IPS-20b (cell line): ENCODE measurements around the gene HIPK4.
"Not testable (repeated sequence)": the region's sequence is repeated elsewhere in the genome, so short reads cannot be mapped to it uniquely, and the experiment has no call there.

ENCODE experiments used
- H3K27ac ChIP-seq: one replicate; pipeline ENCODE4 v1.5.1; 2013; ENCODE audit warnings: low read length
- H3K27me3 ChIP-seq: 2 replicates; pipeline ENCODE4 v1.6.1; 2013; ENCODE audit warnings: mild to moderate bottlenecking, low read length, inconsistent platforms; ENCODE audit not compliant: insufficient read depth
- H3K36me3 ChIP-seq: 2 replicates; pipeline ENCODE4 v1.6.1; 2013; ENCODE audit warnings: low read depth, mild to moderate bottlenecking, inconsistent platforms, low read length, moderate library complexity; ENCODE audit not compliant: insufficient read depth
- H3K4me1 ChIP-seq: 2 replicates; pipeline ENCODE4 v1.6.1; 2013; ENCODE audit warnings: mild to moderate bottlenecking, control low read depth, inconsistent platforms, low read length, moderate library complexity; ENCODE audit not compliant: insufficient read depth
- H3K4me3 ChIP-seq: 2 replicates; pipeline ENCODE4 v1.5.1; 2013; ENCODE audit warnings: mild to moderate bottlenecking, low read length, inconsistent platforms
- H3K9ac ChIP-seq: 2 replicates; pipeline ENCODE4 v1.6.1; 2013; ENCODE audit warnings: low read depth, mild to moderate bottlenecking, inconsistent platforms, low read length, moderate library complexity
- H3K9me3 ChIP-seq: 2 replicates; pipeline ENCODE4 v1.6.1; 2013; ENCODE audit warnings: mild to moderate bottlenecking, low read depth, low read length, inconsistent platforms; ENCODE audit not compliant: insufficient read depth

HIPK4 gene

GRCh38 chr19:40390084-40390742 lies at the start of gene HIPK4:
Gene HIPK4 (minus strand): TSS chr19:40390181. CDS start chr19:40389902, 279 bp downstream.
- Histone ChIP-seq H3K36me3 (no peaks in the 10 kb centered on the region), H3K27ac (no peak within 1 kb of the TSS), H3K4me1 (no peaks in the 10 kb centered on the region), H3K9me3 (no peaks in the 10 kb centered on the region), H3K4me3 (no peak within 1 kb of the TSS), H3K27me3 (no peaks in the 10 kb centered on the region), H3K9ac (no peak within 1 kb of the TSS)

DNA sequence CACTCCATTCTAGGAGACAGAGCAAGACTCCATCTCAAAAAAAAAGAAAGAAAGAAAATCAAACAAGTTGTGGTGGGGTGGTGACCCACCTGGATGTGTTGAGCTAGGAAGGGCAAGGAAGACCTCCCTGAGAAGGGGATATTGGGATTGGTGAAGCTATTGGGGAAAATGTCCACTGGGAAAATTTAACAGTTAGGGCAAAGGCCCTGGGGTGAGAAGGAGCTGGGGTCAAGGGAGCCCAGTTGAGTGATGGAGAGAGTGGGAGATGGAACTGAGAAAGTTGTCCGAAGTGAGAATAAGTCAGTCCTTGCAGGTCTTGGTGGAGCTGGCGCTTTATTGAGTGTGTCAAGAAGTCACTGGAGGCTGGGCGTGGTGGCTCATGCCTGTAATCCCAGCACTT lies 48.3 kb upstream of the HIPK4 start:
- H3K27ac ChIP-seq: no peak overlapping the region
- H3K4me1 ChIP-seq: peaks cover 9% of the 10 kb centered on the region; the same call in 1 of the 2 replicates
- no peak overlapping the region for H3K4me3 ChIP-seq
- no peak overlapping the region for H3K9ac ChIP-seq
- H3K27me3 ChIP-seq: no peaks in the 10 kb centered on the region
- peaks cover 24% of the 10 kb centered on the region for H3K36me3 ChIP-seq
- no peaks in the 10 kb centered on the region for H3K9me3 ChIP-seq

DNA sequence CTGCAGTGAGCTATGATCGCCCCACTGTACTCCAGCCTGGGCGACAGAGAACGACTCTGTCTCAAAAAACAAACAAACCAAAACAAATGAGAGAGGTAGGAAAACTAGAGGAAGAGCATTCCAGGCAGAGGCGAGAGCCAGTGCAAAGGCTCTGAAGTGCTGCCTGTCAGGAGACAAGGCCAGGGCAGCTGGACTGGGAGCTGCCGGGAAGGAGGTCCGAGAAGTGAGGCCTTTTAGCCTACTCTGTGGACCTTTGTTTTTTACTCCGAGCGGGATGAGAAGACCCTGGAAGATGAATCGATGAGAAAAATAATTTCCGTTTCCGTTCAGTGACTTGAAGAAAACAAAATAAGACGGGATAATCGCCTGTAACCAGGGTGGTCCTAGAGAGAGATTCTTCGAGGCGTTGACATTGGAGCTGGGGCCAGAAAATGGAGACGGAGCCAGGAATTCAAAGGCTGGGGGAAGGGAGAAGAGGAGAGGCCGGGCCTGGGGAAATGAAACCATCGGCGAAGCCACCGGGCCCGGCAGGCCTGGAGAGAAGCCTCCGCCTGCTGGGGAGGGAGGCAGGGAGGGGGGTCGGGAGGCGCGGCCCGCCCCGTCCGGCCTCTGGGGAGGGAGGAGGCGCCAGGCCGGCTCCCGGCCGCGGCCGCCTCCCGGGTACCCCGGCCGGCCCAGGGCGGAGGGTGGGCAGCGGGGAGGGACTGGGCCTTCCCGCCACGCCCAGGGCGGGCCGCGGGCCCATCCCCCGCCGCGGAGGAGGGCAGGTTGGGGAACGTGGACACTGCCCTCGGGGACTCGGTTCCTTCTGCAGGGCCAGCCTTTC lies 43.6 kb upstream of the HIPK4 start:
- Histone ChIP-seq H3K4me1 (peaks cover 6% of the 10 kb centered on the region; the same call in 1 of the 2 replicates), H3K27me3 (no peaks in the 10 kb centered on the region), H3K9me3 (no peaks in the 10 kb centered on the region), H3K4me3 (peak overlapping the region; percentile 68), H3K27ac (peak overlapping the region; percentile 89), H3K9ac (peak overlapping the region; percentile 87), H3K36me3 (no peaks in the 10 kb centered on the region)

GRCh38 chr19:40432760-40433159 lies 42.8 kb upstream of the HIPK4 start:
- not testable (repeated sequence) for H3K27me3 ChIP-seq, H3K36me3 ChIP-seq, H3K9me3 ChIP-seq, H3K4me1 ChIP-seq
- Histone ChIP-seq H3K4me3 (peak overlapping the region; percentile 68; the same call in 1 of the 2 replicates), H3K27ac (peak overlapping the region; percentile 89), H3K9ac (peak overlapping the region; percentile 87; the same call in 1 of the 2 replicates)

DNA sequence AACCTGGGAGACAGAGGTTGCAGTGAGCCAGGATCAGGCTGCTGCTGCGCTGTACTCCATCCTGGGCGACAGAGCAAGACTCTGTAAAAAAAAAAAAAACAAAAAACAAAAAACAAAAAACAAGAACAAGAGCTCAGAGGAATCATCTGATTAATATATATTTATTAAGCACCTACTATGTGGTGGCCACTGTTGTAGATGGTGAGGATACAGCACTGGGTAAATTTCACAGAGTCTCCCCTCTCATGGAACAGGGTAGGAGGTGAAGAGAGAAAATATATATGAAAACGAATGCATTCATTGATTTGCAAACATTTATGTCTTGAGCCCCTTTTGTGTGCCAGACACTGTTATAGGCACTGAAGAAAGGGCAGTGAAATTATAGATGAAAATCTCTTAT lies 41.7 kb upstream of the HIPK4 start:
- Histone ChIP-seq H3K4me3 (no peak overlapping the region), H3K27ac (no peak overlapping the region), H3K9ac (no peak overlapping the region), H3K27me3 (no peaks in the 10 kb centered on the region), H3K4me1 (peaks cover 6% of the 10 kb centered on the region; the same call in 1 of the 2 replicates), H3K36me3 (no peaks in the 10 kb centered on the region), H3K9me3 (no peaks in the 10 kb centered on the region)

- H3K27ac ChIP-seq, H3K36me3 ChIP-seq, H3K9me3 ChIP-seq, H3K9ac ChIP-seq, H3K27me3 ChIP-seq, H3K4me3 ChIP-seq, H3K4me1 ChIP-seq: not testable (repeated sequence)
Measured at GRCh38 chr19:40430242-40430641, 40.3 kb upstream of the HIPK4 start.

GRCh38 chr19:40428197-40428596 lies 38.2 kb upstream of the HIPK4 start:
- not testable (repeated sequence) for H3K4me3 ChIP-seq, H3K9ac ChIP-seq, H3K4me1 ChIP-seq, H3K27ac ChIP-seq, H3K9me3 ChIP-seq, H3K36me3 ChIP-seq, H3K27me3 ChIP-seq

DNA sequence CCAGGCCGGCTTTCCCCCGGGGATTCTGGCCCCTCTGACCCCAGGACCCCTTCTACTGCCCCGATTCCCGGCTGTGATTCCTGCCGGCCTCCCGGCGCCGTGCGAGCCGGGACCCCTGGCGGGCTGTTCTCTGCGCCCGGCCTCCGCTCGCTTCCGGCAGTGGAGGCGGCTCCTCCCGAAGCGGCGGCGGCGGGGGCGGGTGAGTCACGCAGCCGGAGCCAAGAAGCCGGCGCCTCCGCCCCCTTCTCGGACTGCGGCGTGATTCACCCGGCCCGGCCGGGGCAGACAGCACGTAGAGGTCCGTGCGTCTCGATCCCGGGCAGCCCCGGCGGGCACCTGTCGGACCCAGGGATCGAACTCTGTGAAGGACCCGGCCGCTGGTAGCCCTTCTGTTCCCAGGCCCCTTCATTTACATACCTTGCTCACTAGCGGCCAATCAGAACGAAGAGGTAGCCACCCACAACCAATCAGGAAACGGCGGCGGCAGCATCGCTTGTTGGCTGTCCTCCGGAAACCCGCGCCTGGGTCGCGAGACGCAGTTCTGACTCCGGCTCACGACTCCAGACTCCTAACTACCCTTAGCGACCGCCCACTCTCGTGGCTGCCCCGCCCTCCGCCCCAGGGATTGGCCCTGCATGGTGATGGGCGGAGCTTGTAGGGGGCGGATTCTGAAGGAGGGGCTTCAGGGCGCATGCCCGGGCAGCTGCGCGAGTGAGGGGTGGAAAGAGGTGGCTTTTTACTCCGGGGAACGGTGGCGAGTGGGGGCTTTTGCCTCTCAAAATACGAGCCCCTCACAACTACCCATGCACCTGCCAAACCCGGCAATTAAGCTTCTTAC lies 35.7 kb upstream of the HIPK4 start, which contains the start of gene SERTAD1:
Gene SERTAD1 (minus strand): TSS at position 543 of the 838 bp plus-strand sequence. CDS start 2,446 bp downstream, outside the sequence.
- peak within 1 kb of the TSS; percentile 34 for H3K27ac ChIP-seq
- no peaks in the 10 kb centered on the region for H3K27me3 ChIP-seq
- peaks cover 5% of the 10 kb centered on the region; the same call in 1 of the 2 replicates for H3K4me1 ChIP-seq
- H3K4me3 ChIP-seq: peak within 1 kb of the TSS; percentile 74
- H3K9me3 ChIP-seq: no peaks in the 10 kb centered on the region
- peak within 1 kb of the TSS; percentile 86 for H3K9ac ChIP-seq
- H3K36me3 ChIP-seq: peaks cover 8% of the 10 kb centered on the region

DNA sequence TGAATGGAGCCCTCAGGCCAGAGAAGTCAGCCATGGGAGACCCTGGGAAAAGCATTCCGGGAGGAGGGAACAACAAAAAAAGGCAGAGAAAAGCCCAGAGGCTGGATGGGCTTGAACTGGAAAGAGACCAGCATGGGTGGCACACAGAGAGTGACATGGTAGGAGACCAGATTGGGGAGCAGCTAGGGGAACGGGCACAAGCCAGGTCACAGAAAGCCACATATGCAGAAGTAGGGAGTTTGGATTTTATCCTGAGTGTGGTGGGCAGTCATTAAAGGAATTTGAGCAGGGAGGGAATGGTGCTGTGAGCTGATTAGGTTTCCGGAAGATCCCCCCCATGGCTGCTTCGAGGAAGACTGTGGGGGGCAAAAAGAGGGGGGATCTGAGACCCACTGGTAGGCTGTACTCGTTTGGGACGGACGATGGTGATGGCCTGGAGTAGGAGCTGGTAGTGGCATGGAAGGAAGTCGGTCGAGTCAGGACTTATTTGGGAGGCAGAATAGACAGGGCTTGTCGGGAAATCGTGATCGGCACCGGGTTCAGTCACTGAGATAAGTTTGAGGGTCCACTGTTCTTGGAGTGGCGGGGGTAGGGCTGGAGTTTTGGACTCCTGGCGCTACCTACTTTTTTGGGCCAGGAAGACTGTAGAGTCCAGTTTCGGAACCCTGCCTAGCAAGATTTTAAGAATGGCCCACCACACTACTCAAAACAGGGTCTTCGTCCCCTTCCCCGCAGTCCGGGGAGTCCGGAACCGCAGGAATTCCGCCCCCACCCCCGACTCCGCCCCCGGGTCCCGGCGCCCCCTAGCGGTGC lies 34.9 kb upstream of the HIPK4 start:
- peaks cover 5% of the 10 kb centered on the region; the same call in 1 of the 2 replicates for H3K4me1 ChIP-seq
- peak overlapping the region; percentile 86 for H3K9ac ChIP-seq
- H3K36me3 ChIP-seq: peaks cover 8% of the 10 kb centered on the region
- H3K27me3 ChIP-seq: no peaks in the 10 kb centered on the region
- peak overlapping the region; percentile 74 for H3K4me3 ChIP-seq
- H3K9me3 ChIP-seq: no peaks in the 10 kb centered on the region
- peak overlapping the region; percentile 34 for H3K27ac ChIP-seq

- H3K9me3 ChIP-seq: no peaks in the 10 kb centered on the region
- peaks cover 8% of the 10 kb centered on the region for H3K36me3 ChIP-seq
- no peaks in the 10 kb centered on the region for H3K27me3 ChIP-seq
- peaks cover 5% of the 10 kb centered on the region; the same call in 1 of the 2 replicates for H3K4me1 ChIP-seq
- H3K9ac ChIP-seq: no peak overlapping the region
- H3K4me3 ChIP-seq: no peak overlapping the region
- no peak overlapping the region for H3K27ac ChIP-seq
Measured at GRCh38 chr19:40423938-40424337, 34.0 kb upstream of the HIPK4 start.
